Skin epidermis (tissue), 12 donors: Measurements from ENCODE around the gene PUSL1.
"Not testable (repeated sequence)": the region's sequence is repeated elsewhere in the genome, so short reads cannot be mapped to it uniquely, and the experiment has no call there.

Source experiments
- H3K27ac ChIP-seq, 21 experiments: fragments of 200-600 bp; sonication (generic) in 11 of 21; one replicate each; pipeline ENCODE4 v1.5.0; 2020; ENCODE audit warnings: mild to moderate bottlenecking in 3 of 21, inconsistent platforms in 2 of 21, moderate library complexity in 2 of 21
- H3K4me3 ChIP-seq, 7 experiments: fragments of 200-600 bp; sonication (generic) in 2 of 7; one replicate each; pipeline ENCODE4 v1.5.0; 2020; ENCODE audit warnings: inconsistent platforms in 2 of 7, mild to moderate bottlenecking in 2 of 7, moderate library complexity in 1 of 7

PUSL1 gene

GRCh38 chr1:1306070-1306660 is 2.2 kb upstream of the PUSL1 start:
- peak overlapping the region in 20 of 21 experiments; percentile 40 to 97 (median 83) for H3K27ac ChIP-seq
- H3K4me3 ChIP-seq = peak overlapping the region; percentile 75 to 92 (median 90)

GRCh38 chr1:1306661-1307260 is 1.6 kb upstream of the PUSL1 start:
- H3K4me3 ChIP-seq = peak overlapping the region; percentile 75 to 92 (median 90)

GRCh38 chr1:1307261-1307922 is 1.0 kb upstream of the PUSL1 start:
- Histone ChIP-seq H3K4me3 (peak overlapping the region; percentile 75 to 92 (median 90)), H3K27ac (peak overlapping the region; percentile 34 to 97 (median 90))

More at GRCh38 chr1:1306661-1307260, 1.6 kb upstream of the PUSL1 start:
- peak overlapping the region in 19 of 21 experiments; percentile 66 to 97 (median 90) for H3K27ac ChIP-seq

- Histone ChIP-seq H3K27ac (peak overlapping the region; percentile 77 to 97 (median 92)), H3K4me3 (peak overlapping the region; percentile 75 to 92 (median 90))
These were observed 406 bp downstream of the PUSL1 start for GRCh38 chr1:1308756-1309250.

- Histone ChIP-seq H3K27ac (peak overlapping the region in 20 of 21 experiments; percentile 77 to 97 (median 92)), H3K4me3 (peak overlapping the region; percentile 75 to 92 (median 90))
These were observed 1.1 kb downstream of the PUSL1 start for GRCh38 chr1:1309251-1310108.

- peak overlapping the region in 16 of 21 experiments; percentile 23 to 97 (median 92) for H3K27ac ChIP-seq
These were observed 1.6 kb downstream of the PUSL1 start for GRCh38 chr1:1310109-1310385.

GRCh38 chr1:1310476-1311053 is 2.2 kb downstream of the PUSL1 start:
- peak overlapping the region in 2 of 7 experiments; percentile 90 for H3K4me3 ChIP-seq
- H3K27ac ChIP-seq = peak overlapping the region in 16 of 21 experiments; percentile 23 to 97 (median 92)

More at GRCh38 chr1:1310109-1310385, 1.6 kb downstream of the PUSL1 start:
- H3K4me3 ChIP-seq = peak overlapping the region in 4 of 7 experiments; percentile 81 to 92 (median 90)

GRCh38 chr1:1311107-1312104 is 3.0 kb downstream of the PUSL1 start:
- peak overlapping the region in 8 of 21 experiments; percentile 1 to 97 (median 24) for H3K27ac ChIP-seq
- H3K4me3 ChIP-seq = no peak overlapping the region

GRCh38 chr1:1312450-1313314 is 4.3 kb downstream of the PUSL1 start:
- Histone ChIP-seq H3K4me3 (no peak overlapping the region), H3K27ac (no peak overlapping the region)

GRCh38 chr1:1313500-1314236 is 5.3 kb downstream of the PUSL1 start:
- no peak overlapping the region for H3K4me3 ChIP-seq
- H3K27ac ChIP-seq = no peak overlapping the region

GRCh38 chr1:1314237-1314586 is 5.8 kb downstream of the PUSL1 start:
- Histone ChIP-seq H3K4me3 (no peak overlapping the region), H3K27ac (no peak overlapping the region)

GRCh38 chr1:1314678-1315335 is 6.4 kb downstream of the PUSL1 start:
- Histone ChIP-seq H3K27ac (no peak overlapping the region), H3K4me3 (no peak overlapping the region)

- Histone ChIP-seq H3K4me3 (no peak overlapping the region), H3K27ac (no peak overlapping the region)
These were observed 7.1 kb downstream of the PUSL1 start for GRCh38 chr1:1315435-1315954.

- not testable (repeated sequence) for H3K4me3 ChIP-seq, H3K27ac ChIP-seq
These were observed 7.8 kb downstream of the PUSL1 start for GRCh38 chr1:1316199-1316598.

- no peak overlapping the region for H3K4me3 ChIP-seq
- peak overlapping the region in 2 of 21 experiments; percentile 19 to 69 for H3K27ac ChIP-seq
These were observed 9.0 kb downstream of the PUSL1 start for GRCh38 chr1:1317420-1317819.

- Histone ChIP-seq H3K27ac (peak overlapping the region in 4 of 21 experiments; percentile 19 to 69 (median 28)), H3K4me3 (no peak overlapping the region)
These were observed 9.8 kb downstream of the PUSL1 start for GRCh38 chr1:1318131-1318652.
